Daoy (cell line): Measurements from ENCODE around the gene CSN3. TPM values are rescaled to one million over a fixed set of nuclear protein-coding genes. Genes with fewer than 3 reads are reported as not detected.

Experiments used
- DNase-seq: peaks from one replicate; pipeline ENCODE4 v3.0.0-alpha.2; 2015; ENCODE audit warnings: low read depth
- total RNA-seq: library from RNA; depleted of rRNA; stranded (reverse); fragments of >200 nt; shearing (Covaris generic); gene quantifications from 2 replicates; pipeline ENCODE4 v1.2.3, GENCODE V29; 2014; rRNA removed

CSN3 gene
- total RNA-seq, 1 experiment from 2014 or later = not detected

GRCh38 chr4:70291341-70291740 is 48.9 kb downstream of the CSN3 start:
- no peak for DNase-seq

DNA sequence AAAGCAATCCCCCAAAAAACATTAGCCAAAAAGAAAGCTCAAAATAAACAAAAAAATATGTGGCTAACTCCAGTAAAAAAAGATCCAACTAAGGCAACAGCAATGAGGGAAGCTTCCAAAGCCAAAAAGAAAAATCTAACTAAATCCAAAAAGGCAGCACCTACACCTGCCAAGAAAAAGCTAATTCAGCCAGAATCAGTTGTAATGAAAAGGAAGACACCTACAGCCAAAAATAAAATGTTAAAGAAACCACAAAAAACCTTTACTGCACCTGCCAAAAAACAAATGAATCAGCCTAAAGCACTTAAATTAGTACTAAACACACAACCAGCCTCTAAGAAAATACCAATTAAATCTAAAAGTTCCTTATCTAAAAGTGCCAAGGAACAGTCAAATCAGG is 55.2 kb downstream of the CSN3 start:
- no peak for DNase-seq

GRCh38 chr4:70298051-70298450 is 55.7 kb downstream of the CSN3 start:
- no peak for DNase-seq

DNA sequence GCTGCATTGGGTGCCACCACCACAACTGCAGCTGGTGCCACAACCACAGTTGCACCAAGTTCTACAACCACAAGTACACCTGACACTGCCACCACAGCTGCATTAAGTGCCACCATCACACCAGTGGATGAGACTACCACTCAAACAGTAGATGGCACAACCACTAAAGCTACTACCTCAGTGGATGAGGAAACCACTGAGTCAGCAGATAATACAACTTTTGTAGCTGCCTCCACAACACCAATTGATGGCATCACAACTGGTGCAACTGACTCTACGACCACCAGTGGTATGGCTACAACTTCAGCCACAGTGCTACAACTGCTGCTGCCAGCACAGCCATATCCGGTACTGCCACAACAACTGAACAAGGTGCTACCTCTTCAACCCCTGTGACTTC is 57.2 kb downstream of the CSN3 start:
- DNase-seq = no peak

DNA sequence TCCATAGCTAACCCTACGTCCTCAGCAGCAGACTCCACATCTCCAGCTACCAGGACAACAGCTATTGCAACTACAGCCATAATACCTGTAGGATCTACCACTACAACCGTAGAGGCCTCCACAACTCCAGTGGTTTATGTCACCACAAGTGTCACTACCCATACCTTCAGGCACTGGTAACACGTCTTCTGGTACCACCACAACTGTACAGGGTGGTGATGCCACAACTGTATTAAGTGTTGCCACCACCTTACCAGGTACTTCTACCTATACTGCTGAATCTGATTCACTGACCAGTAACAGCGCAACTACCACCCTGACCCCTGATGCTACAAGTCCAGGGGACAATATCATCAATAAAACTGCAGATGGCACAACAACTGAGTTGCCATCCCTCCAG is 57.8 kb downstream of the CSN3 start:
- DNase-seq = no peak

Other genes with a start within 250 kb of the CSN3 start
- gene STATH, start 246.6 kb upstream of the CSN3 start, total RNA-seq = not detected in 2 replicates
- gene HTN3, start 214.1 kb upstream of the CSN3 start, total RNA-seq = not detected in 2 replicates
- gene HTN1, start 192.2 kb upstream of the CSN3 start, total RNA-seq = not detected in 2 replicates
- gene PRR27, start 88.4 kb upstream of the CSN3 start, total RNA-seq = not detected in 2 replicates
- gene ODAM, start 46.9 kb upstream of the CSN3 start, total RNA-seq = not detected in 2 replicates
- gene FDCSP, start 16.5 kb upstream of the CSN3 start, total RNA-seq = 0.97 TPM in 1 of 2 replicates, not detected in the other
- gene CABS1, start 92.4 kb downstream of the CSN3 start, total RNA-seq = not detected in 2 replicates
- gene SMR3A, start 118.2 kb downstream of the CSN3 start, total RNA-seq = not detected in 2 replicates
- not detected in 2 replicates for gene SMR3B, start 140.5 kb downstream of the CSN3 start, total RNA-seq
- gene OPRPN, start 155.3 kb downstream of the CSN3 start, total RNA-seq = not detected in 2 replicates
- gene MUC7, start 229.6 kb downstream of the CSN3 start, total RNA-seq = not detected in 2 replicates